GM12875 (cell line): ENCODE measurements around the gene VRK2.

Experiments used
- H3K4me3 ChIP-seq: one replicate; pipeline ENCODE4 v1.5.1; 2011; ENCODE audit warnings: low read depth, low read length, control low read depth
- CTCF ChIP-seq: IDR thresholded peaks from 2 replicates; pipeline ENCODE4 v1.5.1; 2011; ENCODE audit warnings: low read depth, mild to moderate bottlenecking, control low read depth, inconsistent platforms, low read length, moderate library complexity, borderline replicate concordance; ENCODE audit not compliant: insufficient read depth

Gene VRK2

DNA sequence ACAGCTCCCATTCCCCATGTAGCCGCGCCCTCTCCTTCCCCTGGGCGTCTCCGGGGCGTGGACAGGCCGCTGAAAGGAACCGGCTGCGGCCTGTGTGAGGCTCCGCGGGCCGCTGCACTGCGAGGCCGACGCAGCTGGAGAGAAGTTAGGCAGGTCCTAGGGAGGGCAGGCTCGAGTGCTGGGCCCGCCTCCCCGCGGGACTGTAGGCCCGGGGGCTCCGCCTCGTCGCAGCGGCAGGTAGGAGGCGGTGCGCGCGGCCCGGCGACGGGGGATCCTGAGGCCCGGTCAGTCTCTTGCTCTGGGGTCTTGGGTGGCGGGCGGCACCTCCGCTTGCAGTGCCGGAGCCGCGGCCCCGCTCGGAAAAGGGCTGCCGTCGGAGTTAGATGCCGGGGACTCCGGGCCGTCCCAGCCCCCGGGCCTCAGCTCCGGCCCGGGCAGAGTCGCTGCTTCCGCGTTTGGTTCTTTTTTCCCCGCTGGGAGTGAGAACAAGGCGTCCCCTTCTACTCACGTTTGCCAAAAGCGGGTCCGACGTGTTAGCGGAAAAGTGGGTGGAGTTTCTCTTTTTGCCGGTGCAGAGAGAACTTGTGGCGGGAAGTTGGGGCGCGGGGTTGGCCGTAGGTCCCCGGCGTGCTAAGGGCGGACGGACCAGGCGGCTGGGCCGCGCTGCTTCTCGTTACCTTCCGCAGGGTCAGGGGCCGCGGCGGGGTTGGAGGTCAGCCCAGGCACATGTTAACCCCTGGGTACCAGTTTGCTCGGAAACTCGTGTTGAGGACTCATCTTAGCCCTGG is at the start of gene VRK2:
Gene VRK2, plus strand, starts transcription at position 222 of the 788 bp plus-strand sequence. CDS start 2,026 bp downstream, outside the sequence.
- TF ChIP-seq CTCF = 0 out of 2 replicates have a peak, but pooled peaks have one; percentile 16
- peak within 1 kb of the TSS; percentile 82 for H3K4me3 ChIP-seq

GRCh38 chr2:58006256-58006951 is 40.2 kb upstream of the VRK2 start:
- H3K4me3 ChIP-seq = no peak overlapping the region
- no peak for TF ChIP-seq CTCF

DNA sequence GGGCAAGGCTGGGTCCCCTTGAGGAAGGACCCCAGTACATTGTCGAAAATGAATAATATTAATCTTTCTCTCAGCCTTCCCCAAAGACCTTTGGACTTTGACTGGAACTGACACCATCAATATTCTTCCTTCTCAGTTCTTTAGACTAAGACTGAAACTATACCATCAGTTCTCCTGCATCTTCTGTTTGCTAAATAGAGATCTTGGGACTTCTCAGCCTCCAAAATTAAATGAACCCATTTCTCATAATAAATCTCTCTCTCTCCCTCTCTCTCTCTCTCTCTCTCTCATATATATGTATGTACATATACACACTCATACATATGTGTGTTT is 39.7 kb upstream of the VRK2 start:
- TF ChIP-seq CTCF = no peak
- no peak overlapping the region for H3K4me3 ChIP-seq

- no peak for TF ChIP-seq CTCF
- no peak overlapping the region for H3K4me3 ChIP-seq
These were observed 36.0 kb upstream of the VRK2 start for GRCh38 chr2:58010599-58010998.

- H3K4me3 ChIP-seq = no peak overlapping the region
- no peak for TF ChIP-seq CTCF
These were observed 27.4 kb upstream of the VRK2 start for GRCh38 chr2:58019229-58019628.

DNA sequence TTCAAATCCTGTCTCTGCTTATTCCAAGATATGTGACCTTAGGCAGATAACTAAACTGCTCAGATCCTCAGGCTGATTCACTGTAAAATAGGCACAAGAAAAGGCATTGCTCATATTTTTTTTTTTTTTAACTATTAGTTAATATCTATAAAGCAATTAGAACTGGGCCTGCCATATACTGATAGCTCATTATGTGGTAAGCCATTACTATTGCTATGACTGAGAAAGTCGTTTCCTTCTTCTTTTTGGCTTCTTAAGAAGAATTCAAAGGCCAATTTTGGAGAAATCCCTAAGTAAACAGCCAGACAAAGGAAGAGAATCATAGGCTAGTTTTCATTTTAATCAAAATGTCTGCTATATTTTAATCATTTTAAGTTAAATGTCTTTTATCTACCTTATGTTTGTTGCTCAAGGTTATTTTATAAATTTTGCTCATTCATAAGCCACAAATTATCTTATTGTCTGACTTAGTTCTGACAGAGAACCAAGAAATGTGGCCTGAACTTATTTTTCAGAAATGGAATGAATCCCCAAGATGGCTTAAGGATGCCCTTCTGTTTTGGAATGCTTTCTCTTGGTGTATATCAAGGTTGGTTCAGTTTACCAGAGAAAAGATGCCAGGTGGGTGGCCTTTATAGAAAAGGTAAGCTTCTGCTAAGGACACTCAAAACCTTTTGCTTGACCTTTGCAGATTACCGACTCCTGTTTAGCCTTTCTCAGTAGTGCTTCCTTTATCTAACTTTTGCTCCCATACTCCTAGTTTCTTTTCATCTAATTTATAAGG is 21.3 kb upstream of the VRK2 start:
- no peak overlapping the region for H3K4me3 ChIP-seq
- no peak for TF ChIP-seq CTCF
